Retinal pigment epithelial cell (primary cell): Measurements from ENCODE around the gene TNFSF11.

ENCODE experiments used
- DNase-seq: peaks from one replicate; pipeline ENCODE4 v3.0.0-alpha.2; 2010; ENCODE audit warnings: low read depth
- H3K4me3 ChIP-seq: 2 replicates; pipeline ENCODE4 v1.5.1; 2011; ENCODE audit warnings: mild to moderate bottlenecking, low read length, control low read depth, moderate library complexity
- TF ChIP-seq, protein P1 (sequence below): conservative IDR thresholded peaks from 2 replicates; pipeline ENCODE4 v1.5.1; 2011; ENCODE audit warnings: low read depth, low read length, control low read depth, inconsistent platforms

Gene TNFSF11

DNA sequence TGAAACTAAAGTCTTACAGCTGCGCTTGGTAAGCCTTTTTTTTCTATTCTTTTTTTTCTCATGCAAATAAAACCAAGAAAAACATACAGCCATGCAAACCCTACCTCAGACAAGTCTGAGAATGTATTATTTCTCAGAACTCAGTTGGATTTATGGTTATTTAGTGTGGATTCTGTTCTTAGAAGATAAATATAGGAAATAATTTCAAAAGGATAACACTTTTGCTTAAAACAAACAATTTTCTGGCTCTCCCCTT lies 40.7 kb upstream of the TNFSF11 start:
- DNase-seq = no peak
- TF ChIP-seq, protein P1, sequence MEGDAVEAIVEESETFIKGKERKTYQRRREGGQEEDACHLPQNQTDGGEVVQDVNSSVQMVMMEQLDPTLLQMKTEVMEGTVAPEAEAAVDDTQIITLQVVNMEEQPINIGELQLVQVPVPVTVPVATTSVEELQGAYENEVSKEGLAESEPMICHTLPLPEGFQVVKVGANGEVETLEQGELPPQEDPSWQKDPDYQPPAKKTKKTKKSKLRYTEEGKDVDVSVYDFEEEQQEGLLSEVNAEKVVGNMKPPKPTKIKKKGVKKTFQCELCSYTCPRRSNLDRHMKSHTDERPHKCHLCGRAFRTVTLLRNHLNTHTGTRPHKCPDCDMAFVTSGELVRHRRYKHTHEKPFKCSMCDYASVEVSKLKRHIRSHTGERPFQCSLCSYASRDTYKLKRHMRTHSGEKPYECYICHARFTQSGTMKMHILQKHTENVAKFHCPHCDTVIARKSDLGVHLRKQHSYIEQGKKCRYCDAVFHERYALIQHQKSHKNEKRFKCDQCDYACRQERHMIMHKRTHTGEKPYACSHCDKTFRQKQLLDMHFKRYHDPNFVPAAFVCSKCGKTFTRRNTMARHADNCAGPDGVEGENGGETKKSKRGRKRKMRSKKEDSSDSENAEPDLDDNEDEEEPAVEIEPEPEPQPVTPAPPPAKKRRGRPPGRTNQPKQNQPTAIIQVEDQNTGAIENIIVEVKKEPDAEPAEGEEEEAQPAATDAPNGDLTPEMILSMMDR = no peak
- no peak overlapping the region for H3K4me3 ChIP-seq

DNA sequence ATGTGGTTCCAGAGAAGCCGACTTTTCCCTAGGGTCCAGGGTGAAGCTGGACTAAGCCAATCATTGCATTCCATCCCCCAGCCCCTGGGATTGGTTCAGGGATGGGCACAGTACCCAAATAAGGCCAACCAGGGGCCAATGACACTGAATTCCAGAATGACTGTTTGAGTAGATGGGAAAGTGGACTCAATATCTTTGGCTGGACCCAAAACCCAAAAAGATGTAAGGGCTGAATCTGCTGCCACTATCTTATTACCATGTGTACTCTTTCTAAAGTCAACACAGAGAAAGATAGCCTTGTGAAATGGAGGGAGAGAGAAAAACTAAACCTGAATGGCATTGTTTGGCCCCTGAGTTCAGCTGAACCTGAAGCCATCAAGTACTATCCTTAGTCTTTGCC lies 39.2 kb upstream of the TNFSF11 start:
- DNase-seq = no peak
- H3K4me3 ChIP-seq = no peak overlapping the region
- TF ChIP-seq, protein P1 = no peak

DNA sequence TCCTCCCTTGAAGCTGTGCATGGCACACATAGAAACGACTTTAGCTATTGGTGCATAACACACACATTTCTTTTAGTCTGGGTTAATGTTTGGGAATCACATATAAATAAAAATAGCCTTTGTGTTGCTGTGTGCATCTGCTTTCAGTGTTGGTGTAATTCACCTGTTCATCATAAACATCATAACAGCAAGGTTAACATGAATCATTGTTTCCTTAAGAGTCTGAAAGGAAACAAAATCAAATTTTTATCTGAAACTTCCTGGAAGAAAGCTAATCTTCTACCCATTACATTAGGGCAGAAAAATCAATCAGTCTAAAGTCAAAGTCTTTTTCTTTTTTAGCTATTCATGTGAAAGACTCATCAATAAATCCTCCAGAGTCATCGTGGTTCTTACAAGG lies 35.0 kb upstream of the TNFSF11 start:
- TF ChIP-seq, protein P1 = no peak
- H3K4me3 ChIP-seq = no peak overlapping the region
- no peak for DNase-seq

DNA sequence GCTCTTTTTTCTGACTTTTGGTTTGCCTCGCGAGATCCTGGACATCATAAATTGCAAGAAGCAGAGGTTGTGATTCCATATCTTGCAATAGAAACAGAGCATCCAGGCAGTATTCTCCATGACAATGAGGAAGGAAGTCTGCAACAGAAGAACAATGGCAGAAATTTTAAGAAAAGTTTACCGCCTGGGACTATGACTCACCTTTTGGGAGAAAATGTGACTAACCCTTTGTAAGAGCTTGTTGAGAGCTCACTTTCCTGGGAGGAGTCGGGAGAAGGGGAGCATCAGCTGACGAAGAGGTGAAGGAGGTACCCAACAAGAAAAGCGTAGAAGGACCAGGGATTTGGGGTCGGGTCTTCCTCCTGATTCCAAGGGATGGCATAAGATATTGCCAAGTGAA lies 34.3 kb upstream of the TNFSF11 start:
- TF ChIP-seq, protein P1 = no peak
- DNase-seq = no peak
- no peak overlapping the region for H3K4me3 ChIP-seq

DNA sequence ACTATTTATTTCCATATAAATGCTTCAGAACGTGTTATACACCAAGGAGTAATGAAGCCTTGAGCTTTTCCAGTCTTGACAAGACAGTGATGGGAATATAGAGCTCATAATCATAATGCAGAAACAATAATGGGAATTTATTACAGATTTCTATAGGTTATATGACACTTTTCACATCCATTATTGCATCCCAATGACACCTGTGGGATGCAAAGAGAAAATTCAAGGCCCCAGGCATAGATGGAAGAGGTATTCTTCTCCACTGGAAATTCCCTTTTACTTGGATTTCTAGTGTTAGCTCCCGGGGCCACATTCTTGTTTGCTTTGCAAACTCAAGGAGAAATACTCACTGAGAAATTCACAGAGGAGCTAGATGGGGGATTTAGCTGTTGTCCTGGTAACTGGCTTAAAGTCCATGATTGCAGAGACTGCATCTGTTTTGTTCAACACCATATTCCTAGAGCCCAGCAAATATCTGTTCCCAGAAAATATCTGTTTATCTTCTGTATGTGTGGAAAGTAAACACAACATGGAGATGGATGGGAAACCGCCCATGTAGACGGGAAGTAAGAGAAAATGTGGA lies 30.6 kb upstream of the TNFSF11 start:
- no peak for DNase-seq
- H3K4me3 ChIP-seq = no peak overlapping the region
- TF ChIP-seq, protein P1 = no peak

DNA sequence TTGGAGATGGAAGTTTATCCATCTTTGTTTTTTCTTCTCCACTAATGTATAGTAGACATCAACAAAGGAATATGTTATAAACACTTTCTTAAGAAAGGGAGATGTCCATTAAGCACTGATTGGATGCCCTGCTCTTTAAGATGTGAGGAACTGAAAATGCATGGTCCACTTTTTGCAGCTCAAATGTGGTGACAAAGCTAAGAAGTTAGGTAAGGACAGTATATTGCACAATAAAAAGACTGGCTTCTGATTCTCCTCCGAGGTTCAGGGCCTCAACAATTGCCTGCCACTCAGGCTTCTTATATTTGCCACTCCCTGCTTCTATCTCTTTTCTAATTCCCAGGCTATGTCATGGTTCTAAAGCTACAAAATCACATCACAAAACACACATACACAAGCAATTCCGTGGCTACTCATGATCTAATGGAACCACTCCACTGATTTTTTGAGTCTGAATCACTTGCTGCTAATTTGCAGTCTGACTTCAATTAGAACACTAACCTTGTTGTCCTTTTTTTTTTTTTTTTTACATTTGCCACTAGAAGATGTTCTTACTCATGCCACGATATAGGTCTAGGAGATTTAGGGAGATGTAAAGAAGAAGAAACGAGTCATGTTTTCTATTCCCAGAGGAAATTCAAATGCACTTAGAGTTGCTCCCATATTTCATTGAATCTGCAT lies 29.6 kb upstream of the TNFSF11 start:
- TF ChIP-seq, protein P1 = no peak
- DNase-seq = no peak
- H3K4me3 ChIP-seq = no peak overlapping the region

DNA sequence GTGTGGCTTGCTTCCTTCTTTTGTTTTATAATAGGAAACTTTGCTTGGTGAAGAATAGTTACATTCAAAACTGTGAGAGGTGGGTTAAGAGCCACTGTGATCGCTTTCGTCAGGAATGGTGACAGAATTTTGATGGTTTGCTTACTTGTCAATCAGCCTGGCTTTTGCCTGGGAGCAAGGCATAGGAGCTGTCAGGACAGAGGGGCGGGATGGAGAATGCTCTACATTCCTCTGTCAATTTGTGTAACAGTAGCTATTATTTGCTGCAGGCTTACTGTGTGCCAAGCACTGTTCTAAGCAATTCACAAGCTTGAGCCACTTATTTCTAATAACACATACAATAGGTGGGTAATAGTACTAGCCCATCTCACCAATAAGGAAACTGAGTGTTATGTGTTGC lies 28.1 kb upstream of the TNFSF11 start:
- H3K4me3 ChIP-seq = no peak overlapping the region
- TF ChIP-seq, protein P1 = no peak
- no peak for DNase-seq
